ENCODE results near the gene DLEC1.
"Not testable (repeated sequence)": the region's sequence is repeated elsewhere in the genome, so short reads cannot be mapped to it uniquely, and the experiment has no call there.

DLEC1 gene

DNA sequence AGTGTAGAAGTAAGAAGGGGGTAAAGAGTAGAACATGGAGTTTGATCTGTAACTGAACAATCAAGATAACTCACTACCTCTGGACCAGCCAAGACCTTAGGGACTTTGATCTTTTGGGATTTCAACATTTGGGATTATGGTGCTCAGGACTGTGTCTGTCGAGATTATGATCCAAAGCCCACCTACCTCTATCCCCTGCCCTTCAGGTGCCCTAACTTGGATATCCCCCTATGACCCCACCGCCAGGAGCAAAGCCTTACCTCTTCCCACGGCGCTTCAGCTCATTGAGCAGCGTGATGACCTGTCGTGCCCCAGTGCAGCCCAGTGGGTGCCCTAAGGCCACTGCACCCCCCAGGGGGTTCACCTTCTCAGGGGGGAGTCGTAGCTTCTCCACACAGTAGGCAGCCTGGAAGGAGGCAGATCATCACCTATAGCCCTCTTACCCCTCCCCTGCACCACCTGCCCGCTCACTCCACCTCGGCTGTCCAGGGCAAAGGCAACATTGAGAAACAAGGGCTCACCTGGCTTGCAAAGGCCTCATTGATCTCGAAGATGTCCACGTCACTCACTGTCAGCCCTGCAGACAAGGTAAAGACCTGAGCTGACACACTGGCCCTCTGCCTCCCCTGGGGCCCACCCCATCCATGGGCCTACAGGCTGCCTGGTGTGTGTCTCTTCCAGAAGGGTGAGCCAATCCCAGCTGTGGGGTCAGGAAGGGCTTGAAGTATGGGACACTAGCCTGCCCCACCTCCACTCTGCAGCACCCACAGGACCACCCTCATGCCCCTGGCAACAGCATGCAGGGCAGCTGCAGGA, 86.5 kb downstream of the DLEC1 start:
- DNase-seq = no peak

- DNase-seq = no peak
Observed at GRCh38 chr3:38126121-38126892, 87.3 kb downstream of the DLEC1 start.

DNA sequence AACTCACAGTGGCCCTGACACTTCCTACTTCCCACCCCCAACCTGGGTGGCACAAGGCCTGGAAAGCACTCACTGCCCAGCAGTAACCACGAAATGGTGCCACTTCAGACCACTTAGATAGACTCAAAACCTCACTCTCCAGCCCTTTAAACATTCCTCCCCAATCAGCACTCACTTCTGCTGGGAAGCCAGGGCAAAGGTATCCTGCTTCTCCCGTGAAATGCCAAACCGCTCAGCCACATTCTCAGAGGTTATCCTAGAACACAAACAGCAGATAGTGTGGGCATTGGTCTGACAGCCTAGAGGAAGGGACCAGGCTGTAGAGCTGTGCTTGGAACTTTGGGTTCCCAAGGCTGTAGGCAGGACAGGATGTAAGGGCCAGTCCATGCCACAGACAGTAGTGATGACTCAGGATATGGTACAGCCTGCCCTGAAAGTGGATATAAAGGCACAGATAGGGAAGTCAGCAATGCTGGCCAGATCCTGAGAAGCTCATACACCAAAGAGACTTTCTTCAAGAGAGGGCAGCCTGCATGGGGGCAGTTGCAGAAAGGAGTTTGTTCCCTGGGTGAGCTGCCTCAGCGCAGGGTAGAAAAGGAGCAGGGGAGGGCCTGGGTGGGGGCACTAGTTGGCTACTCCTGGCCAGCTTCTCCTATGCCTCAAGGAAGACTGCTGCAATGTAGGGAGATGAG, 88.7 kb downstream of the DLEC1 start:
- DNase-seq = no peak

- DNase-seq = no peak
Observed at GRCh38 chr3:38128303-38128655, 89.3 kb downstream of the DLEC1 start.

DNA sequence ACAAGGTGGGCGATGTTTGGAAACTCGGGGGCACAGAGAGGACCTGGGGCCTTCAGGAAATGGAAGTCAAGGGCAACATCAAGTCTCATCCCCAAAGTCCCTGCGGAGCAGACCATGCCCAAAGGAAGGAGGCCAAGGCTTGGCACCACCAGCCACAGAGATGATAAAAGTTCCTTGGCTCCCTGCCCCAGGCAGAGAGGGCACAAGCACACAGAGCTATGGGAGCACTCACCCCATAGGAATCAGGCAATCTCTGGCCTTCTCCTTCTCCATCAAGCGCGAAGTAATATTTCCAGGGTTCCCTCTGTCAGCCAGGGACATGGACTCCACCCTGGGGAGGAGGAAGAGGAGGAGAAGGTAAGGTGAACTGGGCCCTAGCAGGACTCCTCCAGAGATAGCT, 90.0 kb downstream of the DLEC1 start:
- no peak for DNase-seq

GRCh38 chr3:38130631-38131065, 91.6 kb downstream of the DLEC1 start:
- no peak for DNase-seq

DNA sequence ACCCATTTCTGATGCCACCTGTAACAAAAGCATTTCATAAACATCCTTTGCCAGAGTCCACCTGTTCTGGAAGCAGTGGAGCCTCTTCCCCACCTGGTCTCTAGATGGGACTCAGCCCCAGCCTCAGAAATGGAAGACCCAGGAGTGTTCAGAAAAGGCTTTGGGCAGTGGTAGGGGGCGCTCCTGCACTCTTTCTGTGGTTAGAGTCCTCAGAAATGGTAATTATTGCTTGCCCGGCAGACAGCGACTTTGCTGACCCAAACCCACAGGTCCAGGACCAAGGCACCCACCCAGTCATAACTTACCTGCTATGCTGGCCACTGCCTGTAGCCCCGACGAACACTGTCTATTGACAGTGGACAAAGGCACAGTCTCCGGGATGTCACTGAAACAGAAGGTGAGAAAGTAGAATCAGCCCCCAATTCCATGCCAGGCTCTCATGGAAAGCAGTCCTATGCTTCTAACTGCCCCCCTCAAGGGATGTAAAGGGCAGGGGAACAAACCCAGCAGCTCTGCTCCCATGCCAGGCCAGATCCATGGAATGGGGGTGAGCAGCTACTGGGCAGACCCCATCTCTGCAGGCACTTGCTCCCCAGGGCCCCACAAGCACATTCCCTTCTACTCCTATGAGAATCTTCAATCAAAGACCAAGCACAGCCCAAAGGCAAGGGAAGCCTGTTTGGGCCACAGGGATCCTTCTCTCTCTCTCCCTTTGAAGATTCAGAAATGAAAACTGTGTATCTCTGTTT, 92.8 kb downstream of the DLEC1 start:
- DNase-seq = no peak

DNA sequence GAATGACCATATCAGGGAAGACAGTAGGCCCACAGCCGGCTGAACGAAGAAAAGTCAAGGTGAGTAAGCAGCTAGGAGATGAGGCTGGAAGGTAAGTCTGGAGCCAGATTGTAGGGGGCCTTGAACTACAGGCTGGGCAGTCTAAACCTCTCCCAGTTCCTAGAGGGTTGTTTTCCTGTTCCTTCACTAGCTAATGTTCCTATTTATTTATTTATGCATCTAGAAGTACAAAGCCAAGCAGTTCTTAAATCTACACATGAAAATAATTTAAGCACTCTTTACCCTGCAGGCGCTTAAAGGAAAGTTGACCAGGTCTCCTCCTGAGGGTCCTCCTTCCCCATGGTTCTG, 94.2 kb downstream of the DLEC1 start:
- DNase-seq = no peak

GRCh38 chr3:38133557-38134405, 94.8 kb downstream of the DLEC1 start:
- DNase-seq = no peak

DNA sequence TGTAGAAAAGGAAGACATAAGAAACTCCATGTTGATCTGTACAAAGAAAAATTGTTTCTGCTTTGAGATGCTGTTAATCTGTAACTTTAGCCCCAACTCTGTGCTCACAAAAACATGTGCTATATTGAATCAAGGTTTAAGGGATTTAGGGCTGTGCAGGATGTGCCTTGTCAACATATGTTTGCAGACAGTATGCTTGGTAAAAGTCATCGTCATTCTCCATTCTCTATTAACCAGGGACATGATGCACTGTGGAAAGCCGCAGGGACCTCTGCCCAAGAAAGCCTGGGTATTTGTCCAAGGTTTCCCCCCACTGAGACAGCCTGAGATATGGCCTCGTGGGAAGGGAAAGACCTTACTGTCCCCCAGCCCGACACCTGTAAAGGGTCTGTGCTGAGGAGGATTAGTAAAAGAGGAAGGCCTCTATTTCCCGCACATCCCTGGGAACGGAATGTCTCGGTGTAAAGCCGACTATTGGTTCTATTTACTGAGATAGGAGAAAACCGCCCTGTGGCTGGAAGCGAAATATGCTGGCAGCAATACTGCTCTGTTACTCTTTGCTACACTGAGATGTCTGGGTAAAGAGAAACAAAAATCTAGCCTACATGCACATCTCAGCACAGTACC, 95.6 kb downstream of the DLEC1 start:
- not testable (repeated sequence) for DNase-seq

- DNase-seq = peak; percentile 56
Observed at GRCh38 chr3:38135621-38136277, 96.7 kb downstream of the DLEC1 start.

GRCh38 chr3:38136393-38136776, 97.4 kb downstream of the DLEC1 start:
- DNase-seq = no peak

- peak; percentile 94 for DNase-seq
Observed at GRCh38 chr3:38136777-38137614, 98.0 kb downstream of the DLEC1 start, which contains the start of gene ACAA1. TSS of gene ACAA1 (minus strand) at chr3:38137127. CDS start at chr3:38137035, 92 bp downstream.

DNA sequence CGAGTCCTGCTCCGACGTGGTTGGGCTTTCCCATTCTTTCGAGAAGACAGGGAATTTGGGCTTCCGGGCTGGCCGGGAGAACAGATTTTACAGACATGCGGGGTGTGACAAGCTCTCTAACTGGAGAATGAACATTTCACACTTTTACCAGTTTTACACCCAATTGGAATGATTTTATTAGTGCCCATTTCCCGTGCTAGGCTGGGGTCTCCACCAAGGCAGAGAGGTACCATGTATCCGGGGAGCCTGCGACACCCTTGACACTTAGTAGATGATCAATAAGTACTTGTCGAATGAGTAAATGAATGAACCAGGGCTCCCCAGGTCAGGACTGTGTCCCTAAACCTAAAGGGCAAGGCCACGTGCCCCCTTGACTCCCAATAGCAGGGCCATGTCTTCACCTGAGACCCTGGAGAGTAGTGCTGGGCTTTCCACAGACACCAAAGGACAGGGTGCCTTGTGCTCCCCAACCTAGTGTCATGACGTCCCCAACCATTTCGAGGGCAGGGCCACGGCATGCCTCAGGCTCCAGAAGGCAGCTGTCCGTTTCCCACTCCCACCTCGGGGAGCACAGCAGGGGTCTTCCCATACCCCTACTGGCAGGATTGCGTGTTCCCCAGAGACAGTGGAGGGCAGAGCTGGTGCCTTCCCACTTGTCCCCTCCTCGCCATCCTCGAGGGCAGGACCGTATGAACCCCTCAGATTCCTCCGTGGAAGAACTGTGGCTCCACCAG, 98.8 kb downstream of the DLEC1 start:
- peak; percentile 12 for DNase-seq

DNA sequence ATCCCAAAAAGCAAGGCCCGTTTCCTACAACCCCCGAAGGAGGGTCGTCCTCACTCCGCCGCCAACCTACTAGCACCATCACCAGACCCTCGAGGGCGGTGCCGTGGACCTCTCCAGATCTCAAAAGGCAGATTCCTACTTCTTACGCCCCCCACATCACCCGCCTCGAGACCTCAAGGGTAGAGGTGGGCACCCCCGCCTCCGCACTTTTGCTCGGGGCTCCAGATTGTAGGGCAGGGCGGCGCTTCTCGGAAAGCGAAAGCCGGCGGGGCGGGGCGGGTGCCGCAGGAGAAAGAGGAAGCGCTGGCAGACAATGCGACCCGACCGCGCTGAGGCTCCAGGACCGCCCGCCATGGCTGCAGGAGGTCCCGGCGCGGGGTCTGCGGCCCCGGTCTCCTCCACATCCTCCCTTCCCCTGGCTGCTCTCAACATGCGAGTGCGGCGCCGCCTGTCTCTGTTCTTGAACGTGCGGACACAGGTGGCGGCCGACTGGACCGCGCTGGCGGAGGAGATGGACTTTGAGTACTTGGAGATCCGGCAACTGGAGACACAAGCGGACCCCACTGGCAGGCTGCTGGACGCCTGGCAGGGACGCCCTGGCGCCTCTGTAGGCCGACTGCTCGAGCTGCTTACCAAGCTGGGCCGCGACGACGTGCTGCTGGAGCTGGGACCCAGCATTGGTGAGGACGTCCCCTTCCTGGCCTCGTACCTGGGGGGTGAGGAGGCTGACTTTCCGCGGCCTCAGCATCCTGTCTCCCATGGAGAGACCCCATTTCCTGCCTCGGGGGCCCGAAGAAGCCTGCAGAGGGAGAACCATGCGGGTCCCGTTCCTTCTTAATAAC, 99.6 kb downstream of the DLEC1 start, which contains the start of gene MYD88:
Gene MYD88, plus strand, starts transcription at position 313 of the 842 bp plus-strand sequence. Its CDS starts 40 bp downstream, at position 353.
- peak; percentile 81 for DNase-seq

DNA sequence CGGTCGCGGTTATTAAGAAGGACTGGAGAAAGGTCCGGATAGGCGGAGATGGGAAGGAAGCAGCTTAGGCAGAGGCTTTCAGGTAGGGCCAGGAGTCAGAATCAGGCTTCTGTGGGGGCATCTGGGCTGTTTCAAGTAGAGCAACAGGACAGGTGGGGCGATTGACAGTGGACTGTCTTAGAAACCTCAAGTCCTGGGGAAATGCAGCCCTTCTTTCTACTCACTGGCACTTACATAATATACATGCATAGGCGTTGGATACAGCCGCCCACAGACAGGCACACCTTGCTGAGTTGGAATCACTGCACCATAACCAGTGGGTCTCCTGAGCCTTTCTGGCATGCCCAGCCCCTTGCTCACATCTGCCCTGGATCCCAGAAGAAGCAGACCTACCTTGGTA, 100.2 kb downstream of the DLEC1 start:
- DNase-seq = no peak

- no peak for DNase-seq
Observed at GRCh38 chr3:38139652-38140051, 100.6 kb downstream of the DLEC1 start.

All from central memory CD4-positive, alpha-beta T cell (primary cell).